Astrocyte of the cerebellum (primary cell): ENCODE measurements around the gene ADAMTS2.

ENCODE experiments used
- DNase-seq: peaks from one replicate; pipeline ENCODE4 v3.0.0-alpha.2; 2011; ENCODE audit warnings: low read depth
- H3K4me3 ChIP-seq: 2 replicates; pipeline ENCODE4 v1.5.1; 2011; ENCODE audit warnings: mild to moderate bottlenecking, low read depth, low read length, moderate library complexity
- in situ Hi-C: cut with HindIII; loops from 2 replicates; pipeline ENCODE4 v1.10.0; 2017; ENCODE audit warnings: low sequenced_read_pairs
- TF ChIP-seq, protein P1 (sequence below): IDR thresholded peaks from 2 replicates; pipeline ENCODE4 v1.5.1; 2012; ENCODE audit warnings: low read length, low read depth, moderate library complexity, mild to moderate bottlenecking; ENCODE audit errors: missing control alignments

ADAMTS2 gene

DNA sequence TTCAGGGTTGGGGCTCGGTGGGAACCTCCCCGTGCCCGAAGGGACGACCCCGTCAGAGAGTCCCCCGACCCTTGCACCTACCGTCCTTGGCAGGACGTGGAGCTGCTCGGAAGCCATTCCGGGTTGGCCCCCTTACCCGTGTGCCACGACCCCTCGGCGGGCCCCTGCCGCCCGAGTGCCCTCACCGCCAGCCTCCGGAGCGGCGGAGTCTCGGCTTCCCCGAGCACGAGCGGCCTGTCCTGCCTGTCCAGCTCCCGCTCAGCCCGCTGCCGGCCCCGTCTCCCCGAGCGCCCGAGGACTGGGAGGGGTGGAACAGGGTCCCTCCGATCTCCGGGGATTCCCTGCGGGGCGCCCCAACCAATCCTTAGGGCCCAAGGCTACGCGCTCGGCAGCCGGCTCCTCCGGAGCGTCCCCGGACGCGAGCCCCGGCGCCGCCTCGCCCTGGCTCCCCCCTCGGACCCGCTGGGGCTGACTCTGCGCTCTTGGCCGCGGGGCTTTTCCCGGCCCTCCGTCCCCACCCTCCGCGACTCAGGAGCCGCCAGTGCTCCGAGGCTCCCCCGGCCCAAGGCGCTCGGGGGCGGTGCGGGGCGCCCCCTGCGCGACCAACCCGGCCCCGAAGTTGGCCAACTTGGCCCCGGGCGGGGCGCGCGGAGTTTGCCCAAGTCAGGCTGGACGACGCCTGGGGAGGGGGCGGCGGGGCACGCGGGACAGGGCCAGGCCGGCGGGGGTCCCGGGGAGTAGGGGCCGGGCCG lies 654 bp downstream of the ADAMTS2 start:
- TF ChIP-seq, protein P1, sequence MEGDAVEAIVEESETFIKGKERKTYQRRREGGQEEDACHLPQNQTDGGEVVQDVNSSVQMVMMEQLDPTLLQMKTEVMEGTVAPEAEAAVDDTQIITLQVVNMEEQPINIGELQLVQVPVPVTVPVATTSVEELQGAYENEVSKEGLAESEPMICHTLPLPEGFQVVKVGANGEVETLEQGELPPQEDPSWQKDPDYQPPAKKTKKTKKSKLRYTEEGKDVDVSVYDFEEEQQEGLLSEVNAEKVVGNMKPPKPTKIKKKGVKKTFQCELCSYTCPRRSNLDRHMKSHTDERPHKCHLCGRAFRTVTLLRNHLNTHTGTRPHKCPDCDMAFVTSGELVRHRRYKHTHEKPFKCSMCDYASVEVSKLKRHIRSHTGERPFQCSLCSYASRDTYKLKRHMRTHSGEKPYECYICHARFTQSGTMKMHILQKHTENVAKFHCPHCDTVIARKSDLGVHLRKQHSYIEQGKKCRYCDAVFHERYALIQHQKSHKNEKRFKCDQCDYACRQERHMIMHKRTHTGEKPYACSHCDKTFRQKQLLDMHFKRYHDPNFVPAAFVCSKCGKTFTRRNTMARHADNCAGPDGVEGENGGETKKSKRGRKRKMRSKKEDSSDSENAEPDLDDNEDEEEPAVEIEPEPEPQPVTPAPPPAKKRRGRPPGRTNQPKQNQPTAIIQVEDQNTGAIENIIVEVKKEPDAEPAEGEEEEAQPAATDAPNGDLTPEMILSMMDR, result no peak
- no peak for DNase-seq
- in situ Hi-C loops, result no loop called here
- peak overlapping the region; percentile 49 for H3K4me3 ChIP-seq

DNA sequence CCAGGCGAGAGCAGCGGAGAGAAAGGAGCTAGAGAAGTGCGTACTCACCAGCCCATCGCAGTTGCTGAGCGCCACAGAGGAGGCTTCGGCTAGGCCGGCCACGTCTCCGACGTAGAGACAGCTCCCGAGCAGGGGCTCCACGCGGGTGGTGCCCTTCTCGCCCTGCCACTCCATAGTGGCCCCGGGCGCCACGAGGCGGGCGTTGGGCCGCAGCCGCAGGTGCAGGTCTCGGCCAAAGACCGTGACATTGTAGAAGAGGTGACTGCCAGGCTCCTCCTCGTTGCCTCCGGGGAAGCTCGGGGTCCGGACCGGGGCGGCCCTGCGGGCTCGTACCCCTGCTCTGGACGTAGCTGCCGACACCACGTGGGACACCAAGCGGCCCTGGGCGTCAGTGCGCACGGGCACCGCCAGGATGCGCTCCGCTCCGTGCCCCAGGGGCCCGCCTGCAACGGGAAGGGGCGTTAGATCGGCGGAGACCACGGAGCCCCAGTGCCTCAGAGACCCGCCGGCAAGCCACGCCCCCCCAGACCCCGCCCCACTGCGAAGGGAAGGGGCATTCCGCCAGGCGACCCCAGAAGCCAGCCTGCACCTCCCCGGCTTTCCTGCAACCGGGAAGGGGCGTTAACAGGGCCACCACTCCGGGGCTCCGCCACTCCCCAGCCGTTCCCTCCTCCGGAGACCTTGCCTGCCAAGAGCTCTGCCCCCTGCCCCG lies 1.4 kb downstream of the ADAMTS2 start:
- no peak for DNase-seq
- in situ Hi-C loops, result no loop called here
- TF ChIP-seq, protein P1, result peak; percentile 33
- H3K4me3 ChIP-seq, result peak overlapping the region; percentile 49

DNA sequence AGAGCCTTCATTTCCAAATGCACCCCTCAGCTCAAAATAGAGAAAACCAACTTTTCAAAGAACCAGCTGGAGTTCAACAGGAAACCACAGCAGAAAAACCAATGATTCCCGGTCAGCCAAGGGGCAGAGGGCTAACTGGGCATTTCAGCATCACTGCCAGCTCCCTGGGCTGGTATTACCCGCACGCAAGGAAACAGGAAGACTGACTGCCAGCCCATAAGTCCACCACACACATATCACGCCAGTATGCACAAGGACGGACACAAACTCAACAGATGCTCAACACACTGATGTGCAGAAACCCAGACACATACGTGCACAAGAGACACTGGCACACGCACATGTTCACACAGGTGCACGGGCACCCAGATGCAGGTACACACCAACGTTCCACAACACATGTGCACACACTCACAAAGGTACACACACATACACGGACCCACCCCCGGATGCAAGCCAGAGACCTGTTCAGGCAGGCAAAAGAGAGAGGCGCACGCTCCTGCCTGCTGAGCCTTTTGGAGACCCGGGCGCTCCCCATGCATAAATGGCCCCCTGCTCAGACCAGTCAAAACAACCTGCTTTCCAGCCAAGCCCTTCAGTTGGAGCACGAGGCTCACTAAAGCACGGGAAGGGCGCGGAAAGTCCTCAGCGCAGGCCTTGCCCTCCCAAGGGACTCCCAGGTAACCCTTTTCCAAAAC lies 2.1 kb downstream of the ADAMTS2 start:
- peak overlapping the region; percentile 49 for H3K4me3 ChIP-seq
- TF ChIP-seq, protein P1, result no peak
- in situ Hi-C loops, result no loop called here
- DNase-seq, result no peak

DNA sequence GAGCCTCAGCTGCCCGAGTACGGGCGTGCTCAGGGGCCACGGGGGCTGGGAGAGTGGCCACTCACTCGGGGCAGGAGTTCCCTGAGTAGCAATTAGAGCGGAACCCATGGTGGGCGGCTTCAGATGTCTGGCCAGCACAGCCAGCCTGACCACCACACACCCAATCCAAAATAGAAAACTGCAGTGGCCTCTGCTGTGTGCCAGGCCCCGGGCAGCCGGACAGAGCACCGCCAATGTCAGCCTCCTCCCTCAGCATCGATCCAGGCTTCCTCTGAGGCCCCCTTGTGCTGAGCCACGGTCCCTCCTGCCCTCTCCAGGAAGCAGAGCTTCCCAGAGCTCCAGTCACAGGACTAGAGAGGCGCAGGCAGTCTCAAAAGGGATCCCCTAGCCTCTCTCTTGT lies 2.7 kb downstream of the ADAMTS2 start:
- TF ChIP-seq, protein P1, result no peak
- no peak overlapping the region for H3K4me3 ChIP-seq
- in situ Hi-C loops, result no loop called here
- no peak for DNase-seq

DNA sequence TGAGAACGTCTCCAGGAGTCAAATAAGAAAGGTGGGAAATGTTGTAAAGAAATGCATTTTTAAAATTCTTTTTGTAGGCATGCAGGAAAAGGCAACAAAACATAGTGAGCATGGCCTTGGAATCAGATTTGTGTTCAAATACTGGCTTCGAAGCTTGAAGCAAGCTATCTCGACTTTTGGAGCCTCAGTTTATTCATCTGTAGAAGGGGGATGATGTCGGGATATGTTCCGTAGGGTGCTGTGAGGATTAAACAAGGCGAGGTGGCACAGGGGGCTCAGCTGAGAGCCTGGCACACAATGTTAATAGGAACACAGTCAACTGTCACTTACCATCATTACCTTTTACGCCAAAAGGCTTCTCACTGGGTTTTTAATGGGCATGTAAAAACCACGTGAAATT lies 4.8 kb downstream of the ADAMTS2 start:
- TF ChIP-seq, protein P1, result no peak
- no peak overlapping the region for H3K4me3 ChIP-seq
- in situ Hi-C loops, result no loop called here
- no peak for DNase-seq

DNA sequence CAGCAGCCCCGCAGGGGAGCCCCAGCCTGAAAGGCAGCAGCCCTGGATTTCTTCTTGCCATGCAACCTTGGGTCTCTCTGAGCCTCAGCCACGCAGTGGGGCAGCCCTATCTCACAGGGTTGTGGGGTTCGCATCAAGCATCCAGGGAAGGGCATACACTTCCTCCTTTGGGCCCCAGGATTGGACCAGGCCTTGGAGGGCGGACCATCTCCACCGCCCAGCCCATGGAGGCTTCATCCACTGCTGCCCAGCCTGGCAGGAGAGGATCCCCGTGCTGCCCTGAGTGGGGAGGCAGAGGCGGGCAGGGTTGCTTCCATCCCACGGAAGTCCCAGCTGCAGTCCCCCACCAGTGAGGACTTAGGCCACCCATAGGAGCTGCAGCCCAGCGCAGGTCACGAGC lies 5.3 kb downstream of the ADAMTS2 start:
- no peak overlapping the region for H3K4me3 ChIP-seq
- DNase-seq, result no peak
- in situ Hi-C loops, result no loop called here
- TF ChIP-seq, protein P1, result no peak
